HCT116 (cell line): ENCODE measurements around the gene HDLBP. TPM values are rescaled to one million over a fixed set of nuclear protein-coding genes. Genes with fewer than 3 reads are reported as not detected.

ENCODE experiments used
- ATAC-seq: fragments of 200-7000 bp; cut with Tn5 transposase; 2 replicates; pipeline ENCODE4 v1.9.1; 2020; ENCODE audit warnings: mild to moderate bottlenecking, moderate library complexity
- BruUV-seq: library from RNA; stranded (reverse); fragments of 400-500 nt; replicated peaks from 2 replicates; lab custom pipeline; 2021; lab: Mats Ljungman, UMichigan
- CTCF ChIA-PET: fragments of 300-600 bp; sonication (Branson Sonifier 250); formaldehyde crosslinking; loops from one replicate; lab custom pipeline; 2021; ENCODE audit warnings: antibody characterized with exemption; lab: Charles Lee
- POLR2A ChIA-PET: fragments of 300-600, 350-600 bp; sonication (Branson Sonifier 250); formaldehyde crosslinking; loops from one replicate; lab custom pipeline; 2021; ENCODE audit warnings: antibody characterized with exemption; lab: Charles Lee
- RAD21 ChIA-PET, 2 experiments: fragments of 300-600 bp; sonication (Branson Sonifier 250); formaldehyde crosslinking; loops; one replicate each; lab custom pipeline; 2023; ENCODE audit warnings: low total read pairs in 2 of 2; ENCODE audit not compliant: uncharacterized antibody in 2 of 2, unreplicated experiment in 2 of 2, low non-redundant PET in 1 of 2; lab: Charles Lee
- DNase-seq: peaks from one replicate; pipeline ENCODE4 v3.0.0-alpha.2; 2010; ENCODE audit warnings: low read depth, low spot score
- H2AFZ ChIP-seq: fragments of 200-600 bp; shearing (Covaris generic), sonication (generic); 2 replicates; pipeline ENCODE4 v1.6.1; 2017; ENCODE audit warnings: low read depth, mixed run types, mixed read lengths, antibody characterized with exemption, low read length; ENCODE audit not compliant: poor library complexity, severe bottlenecking
- H3K27ac ChIP-seq: 2 replicates; pipeline ENCODE4 v1.5.1; 2012; ENCODE audit warnings: low read depth, low read length
- H3K27me3 ChIP-seq: fragments of 200-600 bp; sonication (generic); 2 replicates; pipeline ENCODE4 v1.6.1; 2016; ENCODE audit warnings: mixed run types, low read length, mixed read lengths; ENCODE audit not compliant: insufficient read depth
- H3K36me3 ChIP-seq, 2 experiments: fragments of 200-500 bp in 1 of 2; fragments of 200-600 bp in 1 of 2; sonication (Bioruptor generic) in 1 of 2; sonication (generic) in 1 of 2; 2 replicates each; pipeline versions ENCODE4 v1.5.1 to v1.6.1; 2014 to 2016; ENCODE audit warnings: low read length in 2 of 2, inconsistent platforms in 1 of 2, mixed read lengths in 1 of 2, mixed run types in 1 of 2; ENCODE audit not compliant: insufficient read depth in 2 of 2, control insufficient read depth in 1 of 2
- H3K4me1 ChIP-seq, 2 experiments: fragments of 200-600 bp in 1 of 2; sonication (generic) in 1 of 2; 2 replicates each; pipeline versions ENCODE4 v1.5.1 to v1.6.1; 2012 to 2017; ENCODE audit warnings: low read length in 2 of 2, inconsistent platforms in 1 of 2, mild to moderate bottlenecking in 1 of 2, mixed read lengths in 1 of 2, mixed run types in 1 of 2, moderate library complexity in 1 of 2; ENCODE audit not compliant: insufficient read depth in 2 of 2, control insufficient read depth in 1 of 2
- H3K4me2 ChIP-seq: fragments of 200-600 bp; sonication (generic); 2 replicates; pipeline ENCODE4 v1.6.1; 2017; ENCODE audit warnings: mixed run types, low read length, mixed read lengths
- H3K4me3 ChIP-seq, 2 experiments: fragments of 200-600 bp in 1 of 2; sonication (generic) in 1 of 2; replicated peaks in 1 of 2; 2 replicates each; pipeline ENCODE4 v1.5.1; 2011 to 2016; ENCODE audit warnings: low read length in 2 of 2, control low read depth in 1 of 2, low read depth in 1 of 2, mild to moderate bottlenecking in 1 of 2, mixed read lengths in 1 of 2, mixed run types in 1 of 2
- H3K79me2 ChIP-seq: fragments of 200-600 bp; sonication (generic); 2 replicates; pipeline ENCODE4 v1.6.1; 2017; ENCODE audit warnings: mild to moderate bottlenecking, mixed run types, low read length, moderate library complexity, mixed read lengths; ENCODE audit not compliant: insufficient read depth
- H3K9ac ChIP-seq: fragments of 200-600 bp; sonication (generic); 2 replicates; pipeline ENCODE4 v1.6.1; 2016; ENCODE audit warnings: low read length, mixed read lengths
- H3K9me2 ChIP-seq: fragments of 200-600 bp; sonication (generic), shearing (Covaris generic); 2 replicates; pipeline ENCODE4 v1.6.1; 2017; ENCODE audit warnings: mixed run types, mild to moderate bottlenecking, moderate library complexity; ENCODE audit not compliant: insufficient read depth
- H3K9me3 ChIP-seq, 2 experiments: fragments of 200-500 bp in 1 of 2; fragments of 200-600 bp in 1 of 2; sonication (Bioruptor generic) in 1 of 2; sonication (generic) in 1 of 2; 2 replicates each; pipeline ENCODE4 v1.6.1; 2014 to 2017; ENCODE audit warnings: low read length in 2 of 2, mixed read lengths in 2 of 2, inconsistent platforms in 1 of 2, low read depth in 1 of 2, mild to moderate bottlenecking in 1 of 2, mixed run types in 1 of 2, moderate library complexity in 1 of 2; ENCODE audit not compliant: control insufficient read depth in 1 of 2, insufficient read depth in 1 of 2
- H4K20me1 ChIP-seq: fragments of 200-600 bp; sonication (generic), shearing (Covaris generic); 2 replicates; pipeline ENCODE4 v1.6.1; 2017; ENCODE audit warnings: mixed run types, mild to moderate bottlenecking, moderate library complexity; ENCODE audit not compliant: insufficient read depth
- CEBPB ChIP-seq: IDR thresholded peaks from 2 replicates; pipeline ENCODE4 v1.6.1; 2012; ENCODE audit warnings: low read depth
- EGR1 ChIP-seq: IDR thresholded peaks from 2 replicates; pipeline ENCODE4 v1.6.1; 2012; ENCODE audit warnings: low read depth
- EZH2phosphoT487 ChIP-seq: fragments of 200-600 bp; IDR thresholded peaks from 2 replicates; pipeline ENCODE4 v1.6.1; 2018; ENCODE audit warnings: antibody characterized with exemption, borderline replicate concordance
- MAX ChIP-seq: IDR thresholded peaks from 2 replicates; pipeline ENCODE4 v1.6.1; 2012
- POLR2A ChIP-seq: IDR thresholded peaks from 2 replicates; pipeline ENCODE4 v1.7.0; 2011; ENCODE audit warnings: borderline replicate concordance; ENCODE audit not compliant: insufficient read depth, insufficient read length; ENCODE audit errors: extremely low read depth
- POLR2AphosphoS5 ChIP-seq: IDR thresholded peaks from 2 replicates; pipeline ENCODE4 v1.6.1; 2011; ENCODE audit warnings: mild to moderate bottlenecking, low read depth, low read length, moderate library complexity
- REST ChIP-seq: IDR thresholded peaks from 2 replicates; pipeline ENCODE4 v1.6.1; 2012; ENCODE audit warnings: low read depth
- SIN3A ChIP-seq: IDR thresholded peaks from 2 replicates; pipeline ENCODE4 v1.6.1; 2012; ENCODE audit warnings: low read depth
- SP1 ChIP-seq: IDR thresholded peaks from 2 replicates; pipeline ENCODE4 v1.6.1; 2012; ENCODE audit warnings: low read depth
- TCF7L2 ChIP-seq: IDR thresholded peaks from 2 replicates; pipeline ENCODE4 v1.7.0; 2011; ENCODE audit warnings: borderline replicate concordance, inconsistent platforms; ENCODE audit not compliant: insufficient read depth, insufficient read length; ENCODE audit errors: extremely low read depth
- YY1 ChIP-seq: IDR thresholded peaks from 2 replicates; pipeline ENCODE4 v1.6.1; 2011; ENCODE audit warnings: low read length, low read depth, moderate library complexity, mild to moderate bottlenecking; ENCODE audit not compliant: insufficient replicate concordance; ENCODE audit errors: extremely low read depth
- ZBTB33 ChIP-seq: IDR thresholded peaks from 2 replicates; pipeline ENCODE4 v1.6.1; 2011; ENCODE audit warnings: mild to moderate bottlenecking, low read length, moderate library complexity; ENCODE audit not compliant: insufficient replicate concordance; ENCODE audit errors: extremely low read depth
- ZFX ChIP-seq: fragments of 450-650 bp; IDR thresholded peaks from 2 replicates; pipeline ENCODE4 v1.6.1; 2017
- intact Hi-C: fragments of 100-400 bp; cut with micrococcal nuclease; formaldehyde crosslinking; loops from 2 replicates; pipeline ENCODE4 v1.10.0; 2022
- total RNA-seq: library from RNA; stranded (reverse); gene quantifications from one replicate; pipeline ENCODE4 v1.2.1, GENCODE V29; 2021; ENCODE audit not compliant: unreplicated experiment

The HDLBP gene
- total RNA-seq, 1 experiment from 2014 or later, result 462 TPM

- TF ChIP-seq POLR2A (no peak), POLR2AphosphoS5 (no peak), ZFX (no peak), SIN3A (no peak)
- intact Hi-C loops, result no loop called here
- no peak overlapping the region for H3K27ac ChIP-seq
- ATAC-seq (no peak), DNase-seq (no peak)
- no peak overlapping the region for H2AFZ ChIP-seq
- H3K27me3 ChIP-seq, result no peaks in the 10 kb centered on the region
- 0 out of 4 replicates have a peak, but pooled peaks cover 0 to 3% of the 10 kb centered on the region in 2 experiments for H3K4me1 ChIP-seq
- H3K36me3 ChIP-seq, result peaks cover 8 to 52% of the 10 kb centered on the region in 2 experiments
- no TSS peak for BruUV-seq
- H3K4me3 ChIP-seq, result no peak overlapping the region
- peaks cover 34% of the 10 kb centered on the region for H4K20me1 ChIP-seq
- no peaks in the 10 kb centered on the region for H3K9me2 ChIP-seq
- CTCF ChIA-PET, result no interaction called here
- RAD21 ChIA-PET, result no interaction called here
- no peak overlapping the region for H3K4me2 ChIP-seq
- no peak overlapping the region for H3K9ac ChIP-seq
- no peaks in the 10 kb centered on the region for H3K9me3 ChIP-seq
- POLR2A ChIA-PET, result no interaction called here
- peaks cover 98% of the 10 kb centered on the region for H3K79me2 ChIP-seq
Measured at GRCh38 chr2:241324775-241325174, 9.3 kb upstream of the HDLBP start.

GRCh38 chr2:241323778-241324177, 8.3 kb upstream of the HDLBP start:
- peaks cover 8 to 52% of the 10 kb centered on the region in 2 experiments for H3K36me3 ChIP-seq
- H3K9me3 ChIP-seq, result no peaks in the 10 kb centered on the region
- H4K20me1 ChIP-seq, result peaks cover 41% of the 10 kb centered on the region
- no peak overlapping the region for H3K4me3 ChIP-seq
- no peak overlapping the region for H2AFZ ChIP-seq
- H3K9me2 ChIP-seq, result no peaks in the 10 kb centered on the region
- BruUV-seq, result no TSS peak
- H3K79me2 ChIP-seq, result peaks cover 99% of the 10 kb centered on the region
- H3K4me1 ChIP-seq, result 0 out of 4 replicates have a peak, but pooled peaks cover 0 to 3% of the 10 kb centered on the region in 2 experiments
- no peak for DNase-seq
- TF ChIP-seq REST (no peak), ZBTB33 (no peak), SP1 (no peak), SIN3A (no peak), CEBPB (no peak), EZH2phosphoT487 (no peak), YY1 (no peak), TCF7L2 (no peak), EGR1 (no peak), ZFX (no peak), POLR2A (no peak), MAX (no peak)
- TF ChIP-seq, all 23 proteins: peak for 0
- intact Hi-C loops, result no loop called here
- Histone ChIP-seq H3K9ac (no peak overlapping the region), H3K27me3 (no peaks in the 10 kb centered on the region), H3K4me2 (no peak overlapping the region), H3K27ac (no peak overlapping the region)
- RAD21 ChIA-PET, result no interaction called here
- no peak for ATAC-seq
- POLR2A ChIA-PET, result no interaction called here
- CTCF ChIA-PET, result no interaction called here
